UCSD-AML1 (cell line): ENCODE measurements around the gene FAM168A.
"Not testable (repeated sequence)": the region's sequence is repeated elsewhere in the genome, so short reads cannot be mapped to it uniquely, and the experiment has no call there.

ENCODE experiments used
- DNase-seq: peaks from one replicate; lab custom pipeline; 2025; ENCODE audit not compliant: unreplicated experiment; lab: John Stamatoyannopoulos, UW

FAM168A gene

GRCh38 chr11:73475549-73476095 lies 122.3 kb downstream of the FAM168A start:
- no peak for DNase-seq

- no peak for DNase-seq
Measured at GRCh38 chr11:73473252-73473651, 124.7 kb downstream of the FAM168A start.

DNA sequence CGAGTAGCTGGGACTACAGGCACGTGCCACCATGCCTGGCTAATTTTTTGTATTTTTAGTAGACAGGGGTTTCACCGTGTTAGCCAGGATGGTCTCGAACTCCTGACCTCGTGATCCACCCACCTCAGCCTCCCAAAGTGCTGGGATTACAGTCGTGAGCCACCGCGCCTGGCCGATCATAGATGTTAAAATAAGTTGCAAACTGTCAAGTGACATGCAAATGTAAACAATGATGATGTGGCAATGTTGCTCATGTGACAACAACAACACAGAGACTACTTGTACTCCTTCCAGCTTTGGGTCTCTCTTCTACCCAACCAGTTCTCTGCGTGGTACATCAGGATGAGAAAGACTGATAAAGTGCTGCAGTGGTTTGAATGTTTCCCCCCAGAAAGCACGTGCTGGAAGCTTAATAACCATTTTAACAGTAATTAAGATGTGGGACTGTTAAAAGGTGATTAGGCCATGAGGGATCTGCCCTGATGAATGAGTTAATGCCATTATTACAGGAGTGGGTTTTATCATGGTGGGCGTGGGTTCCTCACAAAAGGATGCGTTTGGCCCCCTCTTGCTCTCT lies 127.8 kb downstream of the FAM168A start:
- DNase-seq, result not testable (repeated sequence)

DNA sequence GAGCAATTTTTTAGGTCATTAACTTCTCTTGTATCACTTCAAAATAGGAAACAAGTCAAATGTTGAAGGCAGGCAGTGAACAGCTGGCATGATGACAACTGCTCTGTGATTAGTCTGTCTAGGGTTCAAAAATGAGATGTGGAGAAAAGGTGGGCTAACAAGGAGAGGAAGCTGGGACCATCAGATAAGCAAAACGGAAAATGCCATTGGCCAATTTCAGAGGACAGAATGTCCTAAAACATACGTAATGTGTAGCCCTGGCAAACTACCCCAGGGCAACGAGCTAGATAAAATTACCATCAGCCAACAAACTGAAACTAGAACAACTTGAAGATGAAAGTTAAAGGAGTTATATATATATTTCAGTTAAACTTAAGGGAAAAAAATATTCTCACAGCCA lies 128.5 kb downstream of the FAM168A start:
- no peak for DNase-seq

DNA sequence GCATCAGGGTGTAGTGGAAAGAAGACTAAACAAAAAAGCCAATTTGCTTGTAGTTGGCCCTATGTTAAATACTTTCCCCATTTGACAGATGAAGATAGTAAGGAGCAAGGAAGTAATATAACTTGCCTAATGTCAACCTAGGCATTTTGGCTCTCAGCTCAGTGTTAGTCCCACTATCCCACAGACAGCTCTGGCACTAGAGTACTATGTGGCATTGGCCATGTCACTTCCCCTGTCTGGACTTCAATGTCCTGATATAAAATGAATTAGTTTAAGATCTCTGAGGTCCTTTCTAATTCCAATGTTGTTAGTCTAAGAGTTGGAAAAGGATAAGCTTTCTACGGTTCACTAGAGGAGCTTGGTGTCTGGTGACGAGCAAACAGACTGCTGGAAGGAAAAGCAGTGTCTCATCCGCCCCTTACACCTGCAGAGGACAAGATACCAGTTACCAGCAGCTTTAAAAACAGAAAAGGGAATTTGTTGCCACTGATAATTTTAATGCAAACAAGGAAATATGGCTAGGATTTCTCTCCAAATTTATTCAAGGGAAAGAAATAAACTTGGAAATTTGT lies 129.2 kb downstream of the FAM168A start:
- DNase-seq, result no peak

GRCh38 chr11:73467505-73467904 lies 130.4 kb downstream of the FAM168A start:
- no peak for DNase-seq

- DNase-seq, result no peak
Measured at GRCh38 chr11:73466643-73467042, 131.3 kb downstream of the FAM168A start.

DNA sequence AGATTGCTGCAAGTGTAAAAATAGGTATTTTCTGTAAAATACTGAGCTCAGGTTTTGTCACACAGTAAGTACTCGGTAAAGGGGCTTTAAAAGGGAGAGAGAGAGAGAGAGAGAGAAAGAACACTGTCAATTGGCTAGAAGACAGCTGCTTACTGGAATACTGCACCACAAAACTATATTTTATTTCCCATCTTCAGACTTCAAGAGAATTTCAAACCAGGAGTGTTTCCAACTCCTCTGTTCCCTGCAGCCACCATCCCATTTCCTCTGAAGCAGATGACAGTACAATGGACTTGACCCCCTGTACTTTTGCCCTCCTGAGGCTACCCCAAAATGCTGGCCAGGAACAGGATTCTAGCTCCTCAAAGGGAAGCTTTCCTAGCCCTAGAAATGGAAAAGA lies 132.0 kb downstream of the FAM168A start:
- no peak for DNase-seq

- DNase-seq, result no peak
Measured at GRCh38 chr11:73465023-73465675, 132.8 kb downstream of the FAM168A start.

DNA sequence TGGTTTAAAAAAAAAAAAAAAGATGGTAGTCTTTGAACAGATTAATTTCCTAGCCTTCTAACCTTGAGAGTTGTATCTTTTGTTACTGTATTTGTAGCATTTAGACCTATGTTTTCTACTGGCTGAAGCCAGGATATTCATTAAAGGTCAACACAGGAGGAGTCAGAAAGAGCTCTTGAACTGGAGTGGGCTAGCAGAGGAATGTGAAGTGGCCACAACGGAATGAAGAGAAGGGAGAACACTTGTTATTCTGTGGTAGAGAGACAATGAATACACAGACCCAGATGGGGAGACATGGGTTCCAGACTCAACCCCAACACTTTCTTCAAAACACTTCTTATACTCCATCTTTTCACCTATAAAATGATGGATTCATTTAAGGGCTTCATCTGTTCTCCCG lies 133.6 kb downstream of the FAM168A start:
- no peak for DNase-seq

DNA sequence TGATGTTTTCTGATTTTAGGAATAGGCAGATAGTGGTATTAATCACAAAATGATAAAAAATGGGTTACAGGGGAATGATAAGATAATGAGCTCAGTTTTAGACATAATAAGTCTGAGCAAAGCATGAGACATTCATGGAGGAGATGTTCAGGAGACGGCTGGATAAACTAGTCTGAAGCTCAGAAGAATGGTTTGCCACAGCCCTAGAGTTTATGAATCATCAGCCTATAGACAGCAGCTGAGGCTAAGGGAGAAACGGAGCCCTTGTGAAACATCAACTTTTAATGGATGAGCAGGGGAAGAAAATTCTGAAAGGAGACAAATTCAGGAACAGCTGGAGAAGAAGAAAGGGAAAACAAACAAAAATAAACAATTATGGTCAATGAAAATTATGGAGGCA lies 134.6 kb downstream of the FAM168A start:
- no peak for DNase-seq

GRCh38 chr11:73461964-73462363 lies 135.9 kb downstream of the FAM168A start:
- DNase-seq, result no peak

DNA sequence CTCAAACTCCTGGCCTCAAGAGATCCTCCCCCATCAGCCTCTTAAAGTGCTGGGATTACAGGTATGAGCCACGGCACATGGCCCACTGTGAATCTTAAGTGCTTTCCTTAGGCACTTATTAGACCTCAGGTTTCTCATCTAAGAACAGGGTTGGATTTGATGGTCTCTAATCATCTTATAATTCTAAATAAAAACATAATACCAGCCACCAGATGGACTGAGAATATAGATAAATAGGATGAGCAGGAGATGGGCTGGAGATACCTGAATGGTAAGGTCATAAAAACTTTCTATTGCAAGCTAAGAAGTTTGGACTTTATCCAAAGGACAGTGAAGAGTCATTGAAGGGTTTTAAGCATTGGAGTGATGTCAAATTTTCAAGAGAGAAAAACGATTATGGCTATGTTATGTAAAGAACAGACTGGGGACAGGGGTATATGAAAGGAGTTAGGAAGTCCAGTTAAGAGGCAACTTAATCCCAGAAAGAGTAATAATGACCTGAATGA lies 136.5 kb downstream of the FAM168A start:
- DNase-seq, result no peak

DNA sequence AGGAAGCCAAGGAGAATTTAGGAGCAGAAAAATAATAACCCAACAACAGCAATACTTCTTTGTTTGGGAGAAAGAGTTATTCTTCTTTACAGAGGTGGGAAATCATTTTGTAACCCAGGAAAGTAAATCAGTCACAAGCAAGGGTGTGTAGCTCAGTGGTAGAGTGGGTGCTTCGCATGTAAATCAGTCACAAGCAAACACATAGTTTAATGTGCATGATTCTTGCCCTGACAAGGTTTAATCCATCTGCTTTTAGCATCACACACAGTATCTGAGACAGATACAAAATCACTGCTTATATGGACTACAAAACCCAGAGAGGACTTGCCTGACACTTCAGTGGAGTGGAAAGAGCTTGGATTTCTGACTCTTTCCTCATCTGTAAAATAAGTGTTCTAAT lies 139.7 kb downstream of the FAM168A start:
- no peak for DNase-seq

DNA sequence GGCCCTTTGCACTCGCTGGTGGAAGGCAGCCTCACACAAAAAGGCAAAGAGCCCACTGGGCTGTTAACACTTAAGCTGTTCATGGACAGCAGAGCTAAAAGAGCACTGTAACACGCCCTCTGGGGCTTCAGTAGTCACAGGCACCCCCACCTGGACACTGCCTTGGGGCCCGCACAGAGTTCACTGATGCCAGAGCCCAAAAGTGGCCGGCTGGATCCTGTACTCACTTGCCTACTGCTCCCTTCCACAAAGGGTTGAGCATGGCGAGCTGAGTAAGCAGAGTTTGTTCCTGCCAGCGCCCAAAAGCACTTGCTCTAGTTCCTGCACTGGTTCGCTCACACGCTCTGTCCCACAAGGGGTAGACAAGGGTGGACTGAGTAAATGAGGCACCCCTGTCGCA lies 142.9 kb downstream of the FAM168A start:
- DNase-seq, result no peak

DNA sequence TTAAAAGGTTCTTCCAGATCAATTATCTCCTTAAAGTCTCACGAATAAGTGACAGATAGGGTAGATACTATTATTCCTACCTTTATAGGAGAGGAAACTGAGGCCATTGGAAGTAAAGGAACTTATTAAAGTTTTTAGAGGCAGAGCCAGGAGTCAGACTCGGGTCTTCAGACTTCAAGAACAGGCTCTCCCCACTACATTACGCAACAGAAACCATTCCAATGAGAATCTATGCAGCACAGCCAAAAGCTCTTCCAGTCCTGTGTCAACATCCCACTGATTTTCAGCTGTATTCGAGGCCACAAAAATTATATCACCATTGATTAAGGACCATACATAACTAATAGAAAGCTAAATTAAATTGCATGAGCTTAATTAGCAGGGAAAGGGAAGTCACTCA lies 144.3 kb downstream of the FAM168A start:
- no peak for DNase-seq

DNA sequence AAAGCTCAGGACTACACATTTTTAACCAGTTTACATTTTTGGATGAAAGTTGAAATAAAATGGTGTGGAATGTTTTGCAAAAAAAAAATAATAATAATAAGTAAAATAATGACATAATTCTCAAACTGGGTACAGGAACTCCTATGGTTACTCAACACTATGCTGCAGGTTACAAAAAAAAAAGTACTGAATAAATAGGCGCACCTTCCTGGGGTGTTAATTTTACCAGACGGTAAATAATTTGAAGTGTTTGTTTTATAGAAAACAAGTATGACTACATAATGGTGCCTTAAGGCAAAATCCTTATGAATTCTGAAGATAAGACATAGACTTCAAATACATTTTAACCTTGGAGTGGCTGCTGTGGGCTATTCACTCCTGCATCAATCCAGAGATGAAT lies 145.2 kb downstream of the FAM168A start:
- no peak for DNase-seq

GRCh38 chr11:73451896-73452295 lies 146.0 kb downstream of the FAM168A start:
- no peak for DNase-seq

GRCh38 chr11:73446766-73447165 lies 151.1 kb downstream of the FAM168A start:
- DNase-seq, result no peak

GRCh38 chr11:73445980-73446379 lies 151.9 kb downstream of the FAM168A start:
- no peak for DNase-seq

DNA sequence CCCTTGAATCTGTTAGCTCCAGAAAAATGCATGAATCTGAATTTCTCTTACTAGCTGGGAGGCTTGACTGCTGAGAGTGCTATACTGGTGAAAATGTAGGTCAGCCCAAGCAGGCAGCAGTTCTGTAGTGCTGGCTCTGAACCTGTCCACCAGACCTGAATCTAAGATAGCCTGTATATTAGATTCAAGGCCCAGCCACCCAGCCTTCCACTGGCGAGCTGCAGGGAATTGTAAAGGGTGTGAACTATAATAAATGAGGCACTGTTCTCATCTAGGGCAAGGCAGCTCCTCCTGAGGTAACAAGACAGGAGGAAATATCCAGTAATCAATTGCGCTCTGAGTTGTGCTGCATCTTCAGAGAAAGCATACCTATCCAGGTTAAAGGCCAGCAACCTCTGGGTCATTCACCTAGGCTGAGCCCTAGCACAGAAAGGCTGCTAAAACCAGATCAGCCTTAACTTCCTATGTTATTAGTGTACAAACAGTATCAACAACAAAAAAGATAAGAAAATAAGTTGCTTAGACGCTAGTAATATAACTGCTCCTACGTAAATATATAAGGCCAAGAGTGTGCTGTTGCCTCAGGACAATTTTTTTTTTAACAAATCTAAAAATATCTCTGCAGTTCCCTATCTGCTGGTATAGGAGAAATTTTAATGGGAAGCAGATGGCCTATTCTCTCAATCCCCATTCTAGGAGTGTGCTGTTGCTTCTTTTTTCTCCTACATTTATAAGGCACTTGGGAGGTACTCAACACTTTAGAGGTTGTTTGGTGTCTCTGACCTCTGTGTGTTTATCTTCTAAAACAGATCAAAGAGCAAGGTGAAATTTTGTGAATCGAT lies 158.7 kb downstream of the FAM168A start:
- no peak for DNase-seq
